Adrenal gland (tissue), 12 donors: ENCODE measurements around the gene MYRFL. TPM values are rescaled to one million over a fixed set of nuclear protein-coding genes. Genes with fewer than 3 reads are reported as not detected.

ENCODE experiments used
- DNase-seq, 7 donors: peaks; one replicate each; pipeline ENCODE4 v3.0.0-alpha.2; 2019 to 2020
- H3K27ac ChIP-seq, 5 donors: fragments of 200-600 bp; sonication (generic) in 4 of 5; 1 replicate in 3 of 5; 2 replicates in 2 of 5; pipeline versions ENCODE4 v1.5.1 to v1.8.0; 2016 to 2020; ENCODE audit warnings: mild to moderate bottlenecking in 1 of 5
- H3K27me3 ChIP-seq: fragments of 200-600 bp; 2 replicates; pipeline ENCODE4 v1.8.0; 2021
- H3K36me3 ChIP-seq, 2 donors: fragments of 200-600 bp; replicated peaks in 1 of 2; 1 replicate in 1 of 2; 2 replicates in 1 of 2; pipeline versions ENCODE4 v1.5.1 to v1.8.0; 2018 to 2022
- H3K4me1 ChIP-seq, 2 donors: fragments of 200-600 bp; replicated peaks in 1 of 2; 1 replicate in 1 of 2; 2 replicates in 1 of 2; pipeline versions ENCODE4 v1.5.1 to v1.8.0; 2018 to 2021
- H3K4me3 ChIP-seq, 4 donors: fragments of 200-600 bp; sonication (generic) in 3 of 4; one replicate each; pipeline ENCODE4 v1.5.1; 2016 to 2018
- H3K9me3 ChIP-seq, 3 donors: fragments of 200-600 bp; sonication (generic) in 1 of 3; replicated peaks in 1 of 3; 1 replicate in 2 of 3; 2 replicates in 1 of 3; pipeline versions ENCODE4 v1.5.1 to v1.8.0; 2016 to 2021
- CTCF ChIP-seq, 6 experiments: fragments of 450-650 bp in 4 of 6; fragments of 200-600 bp in 2 of 6; sonication (generic) in 1 of 6; IDR thresholded peaks; 1 replicate in 5 of 6; 2 replicates in 1 of 6; pipeline versions ENCODE4 v1.5.1 to v1.8.0; 2016 to 2021; ENCODE audit warnings: antibody characterized with exemption in 6 of 6, mild to moderate bottlenecking in 2 of 6, moderate library complexity in 1 of 6
- POLR2A ChIP-seq, 2 donors: fragments of 450-650 bp; IDR thresholded peaks; one replicate each; pipeline ENCODE4 v1.6.1; 2017; ENCODE audit warnings: antibody characterized with exemption in 2 of 2, mild to moderate bottlenecking in 2 of 2, moderate library complexity in 1 of 2
- WGBS, 4 donors: extraction: QIAGEN DNeasy Blood & Tissue Kit in 2 of 4; methylation state at CpG; one replicate each; pipeline versions ENCODE4 v1.1.5 to v1.1.7; 2013 to 2017; 5-methylcytosine and 5-hydroxymethylcytosine counted together
- intact Hi-C, 2 donors: fragments of 100-400 bp; cut with DNase I; formaldehyde crosslinking; loops; one replicate each; pipeline versions ENCODE4 v1.14.1 to v1.15.0; 2022 to 2023
- polyA plus RNA-seq, 3 donors: library from polyadenylated mRNA; stranded (reverse); fragments of 200-250 nt in 2 of 3; fragments of 350-450 nt in 1 of 3; fragmentation: Illumina TruSeq in 1 of 3; extraction: RNeasy Lipid Tissue Mini Kit (QIAGEN cat#74804) in 1 of 3; gene quantifications; one replicate each; pipeline ENCODE4 v1.2.3, GENCODE V29; 2013 to 2014
- total RNA-seq, 9 donors: library from RNA; depleted of rRNA in 4 of 9; stranded (reverse); fragments of >200 nt in 4 of 9; fragments of 120-200 nt in 1 of 9; fragmentation: NEBNext Ultra II Directional in 1 of 9; extraction: Animal tissue kit (Norgen Biotek cat#: 25700) in 1 of 9; gene quantifications; one replicate each; pipeline versions ENCODE4 v1.1.0 to v1.2.4, GENCODE V29; 2013 to 2023
- donor health status: healthy with polysubstance abuse.
- donor health status: Bipolar disorder and iron deficiency.
- donor health status: DM: yes; HTN: yes; CAD: no.
- donor health status: DM: no; HTN: no; CAD: no.
- donor health status: DM: no; HTN: no; CAD: no.
- donor health status: DM: yes; HTN: yes; CAD: no.

The MYRFL gene
- total and polyA plus RNA-seq, 12 donors: 0.07 to 1.00 (median 0.30) TPM

GRCh38 chr12:69872804-69873203 lies 47.8 kb downstream of the MYRFL start:
- no peaks in the 10 kb centered on the region for H3K27me3 ChIP-seq
- 54 to 74% (median 58%) methylated on average over 3 of the region's 3 CpGs for WGBS, 4 donors
- no peak overlapping the region for H3K27ac ChIP-seq
- H3K4me3 ChIP-seq: no peak overlapping the region
- DNase-seq: no peak
- H3K9me3 ChIP-seq: no peaks in the 10 kb centered on the region
- peaks cover 0 to 4% of the 10 kb centered on the region in 2 donors for H3K4me1 ChIP-seq
- TF ChIP-seq POLR2A (IDR thresholded peaks at IDR 0.05) (no peak), CTCF (IDR thresholded peaks at IDR 0.05) (no peak)
- no peaks in the 10 kb centered on the region for H3K36me3 ChIP-seq
- intact Hi-C loops: no loop called here

- intact Hi-C loops: no loop called here
- Histone ChIP-seq H3K27ac (no peak overlapping the region), H3K27me3 (no peaks in the 10 kb centered on the region), H3K36me3 (no peaks in the 10 kb centered on the region), H3K4me1 (peaks cover 0 to 4% of the 10 kb centered on the region in 2 donors), H3K4me3 (no peak overlapping the region), H3K9me3 (no peaks in the 10 kb centered on the region)
- WGBS, 4 donors: 68 to 82% (median 77%) methylated on average over 2 of the region's 2 CpGs
- TF ChIP-seq CTCF (IDR thresholded peaks at IDR 0.05): no peak
- no peak for TF ChIP-seq POLR2A (IDR thresholded peaks at IDR 0.05)
- no peak for DNase-seq
Measured at GRCh38 chr12:69873429-69873828, 48.4 kb downstream of the MYRFL start.

GRCh38 chr12:69874606-69875005 lies 49.6 kb downstream of the MYRFL start:
- 49 to 80% (median 70%) methylated on average over 1 of the region's 1 CpG for WGBS, 4 donors
- intact Hi-C loops: loop anchor here in 1 of 2 donors (5.0 kb wide), 2 partner anchors 92 to 848 kb away; no protein-coding TSS in a partner anchor

GRCh38 chr12:69875416-69875935 lies 50.4 kb downstream of the MYRFL start:
- Histone ChIP-seq H3K4me3 (no peak overlapping the region), H3K4me1 (peaks cover 0 to 11% of the 10 kb centered on the region in 2 donors), H3K36me3 (no peaks in the 10 kb centered on the region), H3K9me3 (no peaks in the 10 kb centered on the region), H3K27ac (no peak overlapping the region), H3K27me3 (no peaks in the 10 kb centered on the region)
- 85 to 93% (median 88%) methylated on average over 11 of the region's 11 CpGs for WGBS, 4 donors
- no peak for TF ChIP-seq CTCF (IDR thresholded peaks at IDR 0.05)
- no peak for TF ChIP-seq POLR2A (IDR thresholded peaks at IDR 0.05)
- no peak for DNase-seq
- intact Hi-C loops: loop anchor here in 1 of 2 donors (5.0 kb wide), 2 partner anchors 93 to 847 kb away; no protein-coding TSS in a partner anchor

More at GRCh38 chr12:69874606-69875005, 49.6 kb downstream of the MYRFL start:
- no peak for TF ChIP-seq POLR2A (IDR thresholded peaks at IDR 0.05)
- no peak for TF ChIP-seq CTCF (IDR thresholded peaks at IDR 0.05)
- H3K27ac ChIP-seq: no peak overlapping the region
- H3K9me3 ChIP-seq: no peaks in the 10 kb centered on the region
- no peak for DNase-seq
- no peaks in the 10 kb centered on the region for H3K36me3 ChIP-seq
- H3K4me3 ChIP-seq: no peak overlapping the region
- H3K4me1 ChIP-seq: peaks cover 0 to 11% of the 10 kb centered on the region in 2 donors
- no peaks in the 10 kb centered on the region for H3K27me3 ChIP-seq
